Retinal pigment epithelial cell (primary cell): ENCODE measurements around the gene MLLT10.

Experiments used
- DNase-seq: peaks from one replicate; pipeline ENCODE4 v3.0.0-alpha.2; 2010; ENCODE audit warnings: low read depth
- H3K4me3 ChIP-seq: 2 replicates; pipeline ENCODE4 v1.5.1; 2011; ENCODE audit warnings: mild to moderate bottlenecking, low read length, control low read depth, moderate library complexity
- CTCF ChIP-seq: conservative IDR thresholded peaks from 2 replicates; pipeline ENCODE4 v1.5.1; 2011; ENCODE audit warnings: low read depth, low read length, control low read depth, inconsistent platforms

The MLLT10 gene

DNA sequence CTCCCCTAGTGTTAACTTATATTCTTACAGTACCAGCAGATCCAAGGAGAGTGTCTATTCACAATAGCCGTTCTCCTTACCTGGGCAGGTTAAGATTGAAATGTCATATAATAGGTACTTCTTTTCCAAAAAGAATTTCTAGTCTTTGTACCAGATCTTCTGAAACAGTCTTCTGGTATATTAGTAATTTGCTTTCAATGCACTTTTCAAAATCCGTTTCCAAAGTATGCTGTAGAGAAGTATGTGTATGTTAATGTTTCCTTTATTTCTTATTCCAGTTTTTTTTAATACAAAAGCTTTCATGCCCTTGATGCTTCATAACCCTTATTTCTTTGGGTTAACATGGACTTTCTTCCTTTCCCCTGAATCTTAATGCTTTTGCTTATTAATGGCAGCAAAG, 188.2 kb downstream of the MLLT10 start:
- no peak for DNase-seq
- no peak for TF ChIP-seq CTCF
- H3K4me3 ChIP-seq: no peak overlapping the region

DNA sequence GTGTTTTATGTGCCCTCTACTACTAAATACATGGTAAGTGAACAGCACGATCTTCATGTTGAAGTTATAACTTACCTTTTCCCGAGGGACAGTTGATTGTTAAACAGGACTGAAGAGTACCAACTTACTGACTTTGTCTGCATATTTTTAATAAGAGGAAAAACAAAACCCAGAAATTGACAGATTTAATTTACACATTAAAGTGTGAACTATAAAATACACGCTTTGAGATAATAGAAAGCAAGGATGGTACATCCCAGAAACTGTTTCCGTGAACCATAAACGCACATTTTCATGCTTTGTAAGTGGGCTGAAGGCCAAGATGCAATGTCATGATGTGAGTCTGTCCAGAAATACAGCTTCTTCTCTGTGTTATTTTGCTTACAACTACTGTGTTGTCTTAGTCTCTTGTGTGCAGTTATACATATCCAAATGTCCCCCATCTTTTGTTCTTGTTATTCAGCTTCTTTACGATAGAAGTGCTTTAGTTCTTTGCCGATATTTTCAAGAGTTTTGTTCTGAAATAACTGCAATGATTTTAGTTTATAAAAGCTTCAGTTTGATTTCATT, 190.1 kb downstream of the MLLT10 start:
- H3K4me3 ChIP-seq: no peak overlapping the region
- TF ChIP-seq CTCF: no peak
- DNase-seq: no peak

DNA sequence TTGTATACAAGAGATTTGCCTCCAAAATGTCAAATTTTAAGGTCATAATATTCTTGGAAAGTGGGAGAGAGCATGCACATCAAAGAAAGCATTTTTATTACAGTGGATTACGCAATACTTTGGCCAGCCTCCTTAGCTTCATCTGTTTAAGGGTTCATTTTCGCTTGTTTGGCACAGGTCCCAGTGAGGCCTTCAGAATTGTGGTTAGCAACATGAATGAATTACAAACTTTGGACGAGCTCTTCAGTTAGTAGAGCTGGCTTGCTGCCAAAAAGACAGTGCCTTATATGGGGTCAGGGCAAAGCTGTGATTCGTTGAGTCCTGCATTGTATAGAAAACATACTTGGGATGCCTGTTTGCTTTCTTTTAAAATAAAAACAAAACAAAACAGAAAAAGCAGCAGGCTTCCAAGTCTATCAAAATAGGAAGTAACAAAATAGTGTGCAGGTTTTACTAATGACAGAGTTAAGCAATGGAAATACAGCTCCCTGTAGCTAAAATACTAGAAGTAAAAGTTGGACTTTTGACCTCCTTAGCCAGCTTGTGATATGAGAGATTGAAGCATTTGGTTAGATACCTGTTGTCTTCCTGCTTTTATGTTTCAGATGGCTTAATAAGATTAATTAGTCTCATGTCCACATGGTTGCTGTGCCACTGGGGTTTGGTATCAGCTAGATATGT, 190.8 kb downstream of the MLLT10 start:
- no peak overlapping the region for H3K4me3 ChIP-seq
- no peak for TF ChIP-seq CTCF
- DNase-seq: peak; percentile 99

- no peak for TF ChIP-seq CTCF
- H3K4me3 ChIP-seq: no peak overlapping the region
- DNase-seq: no peak
Observed at GRCh38 chr10:21726601-21727225, 192.7 kb downstream of the MLLT10 start.

GRCh38 chr10:21727452-21728168, 193.6 kb downstream of the MLLT10 start:
- TF ChIP-seq CTCF: no peak
- DNase-seq: peak; percentile 46
- H3K4me3 ChIP-seq: no peak overlapping the region

GRCh38 chr10:21728618-21729017, 194.6 kb downstream of the MLLT10 start:
- H3K4me3 ChIP-seq: no peak overlapping the region
- no peak for DNase-seq
- no peak for TF ChIP-seq CTCF
